KOPT-K1 (cell line): Measurements from ENCODE around the gene CEMIP2.

Source experiments
- H3K27ac ChIP-seq: fragments of 200-600 bp; sonication (generic); 2 replicates; pipeline ENCODE4 v1.5.1; 2016; ENCODE audit warnings: antibody characterized with exemption, mild to moderate bottlenecking, low read depth, low read length; ENCODE audit not compliant: poor library complexity, severe bottlenecking
- H3K36me3 ChIP-seq: fragments of 200-600 bp; sonication (generic); 2 replicates; pipeline ENCODE4 v1.5.1; 2017; ENCODE audit warnings: antibody characterized with exemption, mild to moderate bottlenecking, low read length, moderate library complexity; ENCODE audit not compliant: insufficient read depth
- H3K9me3 ChIP-seq: fragments of 200-600 bp; sonication (generic); 2 replicates; pipeline ENCODE4 v1.5.1; 2017; ENCODE audit warnings: antibody characterized with exemption, low read length, mild to moderate bottlenecking; ENCODE audit not compliant: insufficient read depth, poor library complexity, severe bottlenecking

The CEMIP2 gene

DNA sequence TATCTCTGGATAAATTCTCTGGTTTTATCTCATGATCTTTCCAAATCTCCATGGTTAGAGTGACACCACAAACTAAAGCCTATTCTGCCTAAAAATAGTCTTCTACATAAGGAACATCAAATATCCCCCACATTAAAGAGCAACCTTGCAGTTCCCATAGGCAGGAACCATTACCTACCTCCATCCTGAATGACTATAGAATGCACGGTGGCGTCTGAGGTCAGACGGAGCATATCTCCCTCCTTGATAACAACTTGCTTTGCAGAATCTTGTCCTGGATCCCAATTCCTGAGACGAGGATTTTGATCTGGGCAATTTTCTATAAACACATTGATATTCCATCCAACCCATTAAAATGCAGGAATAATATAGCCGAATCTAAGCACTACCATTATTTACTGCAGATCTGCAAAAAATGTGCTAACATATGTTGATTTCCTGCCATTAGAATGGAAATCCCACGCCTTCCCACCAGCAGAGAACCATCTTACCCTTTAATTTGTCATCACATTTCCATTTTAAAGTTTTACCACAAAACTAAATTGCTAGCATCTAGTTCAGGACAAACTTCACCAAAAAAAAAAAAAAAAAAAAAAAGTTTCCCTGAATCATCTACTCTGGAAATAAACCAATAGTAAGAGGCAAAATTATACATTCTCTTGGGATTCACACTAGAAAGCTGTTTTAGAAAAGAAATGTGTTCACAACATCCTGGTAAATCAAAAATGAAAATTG, 22.1 kb downstream of the CEMIP2 start:
- no peaks in the 10 kb centered on the region for H3K36me3 ChIP-seq
- H3K9me3 ChIP-seq: no peaks in the 10 kb centered on the region
- H3K27ac ChIP-seq: no peak overlapping the region

DNA sequence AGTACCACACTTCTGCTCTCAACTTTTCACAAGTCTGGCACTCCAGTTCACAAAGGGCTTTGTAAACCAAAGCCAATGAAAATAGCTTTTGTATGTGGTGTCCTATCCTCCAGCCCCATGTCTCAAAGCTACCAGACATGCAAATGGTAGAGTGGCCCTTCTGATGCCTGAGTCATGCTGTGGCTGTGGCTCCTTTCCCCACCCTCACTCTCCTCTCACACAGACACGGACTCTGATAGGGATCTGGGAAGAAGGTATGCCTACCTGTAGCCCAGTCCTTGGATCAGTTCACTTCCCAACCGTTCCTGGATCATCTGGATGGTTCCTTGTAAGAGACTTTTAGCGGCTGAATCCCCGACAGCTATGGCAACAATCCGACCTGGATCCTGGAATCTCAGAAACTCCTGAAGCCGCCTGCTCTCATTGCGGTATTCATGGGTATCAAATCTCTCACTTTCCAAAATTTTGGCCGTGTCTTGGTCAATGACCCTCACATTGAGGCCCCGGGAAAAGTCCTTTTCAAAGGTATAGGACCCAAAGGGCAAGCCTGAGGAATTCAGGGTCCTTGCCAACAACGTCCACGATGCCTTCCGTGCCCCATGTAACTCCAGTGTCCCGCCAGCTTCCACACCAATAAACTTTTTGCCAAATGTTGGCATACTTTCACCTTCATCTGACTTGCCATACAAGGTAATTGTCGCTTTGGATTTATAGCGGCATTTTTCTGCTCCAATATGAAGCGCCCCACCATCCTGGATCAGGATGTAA, 23.4 kb downstream of the CEMIP2 start:
- Histone ChIP-seq H3K36me3 (no peaks in the 10 kb centered on the region), H3K9me3 (no peaks in the 10 kb centered on the region), H3K27ac (no peak overlapping the region)

DNA sequence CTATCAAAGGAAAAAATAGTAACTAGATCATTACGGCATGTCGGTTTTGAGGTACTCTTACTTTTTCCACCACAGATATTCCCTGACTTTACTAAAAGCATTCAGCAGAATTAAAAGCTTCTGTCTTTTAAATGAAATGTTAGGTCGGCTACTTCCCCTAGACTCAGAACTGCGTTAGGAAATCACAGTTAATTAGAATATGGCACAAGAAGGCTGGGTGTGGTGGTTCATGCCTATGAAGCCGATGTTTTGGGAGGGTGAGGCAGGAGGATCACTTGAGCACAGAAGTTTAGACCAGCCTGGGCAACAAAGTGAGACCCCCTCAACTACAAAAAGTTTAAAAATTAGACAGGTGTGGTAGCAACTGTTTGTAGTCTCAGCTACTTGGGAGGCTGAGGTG, 24.4 kb downstream of the CEMIP2 start:
- Histone ChIP-seq H3K36me3 (no peaks in the 10 kb centered on the region), H3K9me3 (no peaks in the 10 kb centered on the region)

GRCh38 chr9:71743217-71743705, 25.1 kb downstream of the CEMIP2 start:
- H3K27ac ChIP-seq: no peak overlapping the region
- H3K9me3 ChIP-seq: no peaks in the 10 kb centered on the region
- H3K36me3 ChIP-seq: no peaks in the 10 kb centered on the region

More for the DNA sequence above, 24.4 kb downstream of the CEMIP2 start:
- no peak overlapping the region for H3K27ac ChIP-seq

- no peaks in the 10 kb centered on the region for H3K36me3 ChIP-seq
- H3K27ac ChIP-seq: no peak overlapping the region
- H3K9me3 ChIP-seq: no peaks in the 10 kb centered on the region
Measured at GRCh38 chr9:71742703-71743102, 25.6 kb downstream of the CEMIP2 start.

GRCh38 chr9:71741926-71742648, 26.2 kb downstream of the CEMIP2 start:
- Histone ChIP-seq H3K36me3 (no peaks in the 10 kb centered on the region), H3K27ac (no peak overlapping the region), H3K9me3 (no peaks in the 10 kb centered on the region)

DNA sequence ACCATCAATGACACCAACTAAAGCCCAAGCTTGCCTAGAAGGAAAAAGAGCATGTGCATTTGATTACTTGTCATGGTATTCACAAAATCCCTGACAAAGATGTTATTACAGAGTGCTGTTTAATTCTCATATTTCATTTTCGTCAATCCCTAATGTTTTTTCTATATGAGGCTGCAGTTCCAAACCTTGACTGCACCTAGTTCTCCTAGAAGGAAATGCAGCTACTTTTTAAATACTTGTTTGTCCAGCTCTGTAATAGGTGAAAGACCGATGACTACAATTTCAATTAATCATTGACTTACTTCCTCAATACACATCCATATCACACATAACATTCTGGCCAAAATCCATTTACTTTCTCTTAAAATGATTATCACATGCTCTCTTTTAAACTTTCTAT, 28.1 kb downstream of the CEMIP2 start:
- no peaks in the 10 kb centered on the region for H3K9me3 ChIP-seq
- H3K27ac ChIP-seq: no peak overlapping the region
- no peaks in the 10 kb centered on the region for H3K36me3 ChIP-seq

GRCh38 chr9:71737455-71737854, 30.9 kb downstream of the CEMIP2 start:
- H3K27ac ChIP-seq: no peak overlapping the region
- H3K9me3 ChIP-seq: no peaks in the 10 kb centered on the region
- H3K36me3 ChIP-seq: no peaks in the 10 kb centered on the region

DNA sequence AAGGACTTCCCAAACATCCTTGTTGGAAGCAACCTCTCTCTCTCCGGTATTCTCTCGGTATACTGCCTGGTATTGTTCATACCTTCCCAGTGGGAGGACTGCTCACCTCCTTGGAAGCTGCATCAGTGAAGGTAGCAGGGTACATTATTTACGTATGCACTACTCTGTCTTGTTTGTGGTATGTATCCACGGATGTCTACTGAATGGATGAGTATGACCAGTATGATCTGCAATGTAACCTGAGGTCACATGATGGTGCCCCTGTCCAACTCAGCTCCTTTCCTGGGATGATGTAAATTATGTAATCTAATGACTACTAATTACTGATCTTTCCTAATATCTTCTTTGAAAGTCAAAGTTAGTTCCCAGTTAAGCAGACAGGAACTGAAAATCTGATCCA, 32.1 kb downstream of the CEMIP2 start:
- no peak overlapping the region for H3K27ac ChIP-seq
- H3K36me3 ChIP-seq: no peaks in the 10 kb centered on the region
- H3K9me3 ChIP-seq: no peaks in the 10 kb centered on the region

- H3K27ac ChIP-seq: no peak overlapping the region
- H3K36me3 ChIP-seq: no peaks in the 10 kb centered on the region; the same call in 1 of the 2 replicates
- no peaks in the 10 kb centered on the region for H3K9me3 ChIP-seq
Measured at GRCh38 chr9:71734950-71735349, 33.4 kb downstream of the CEMIP2 start.

GRCh38 chr9:71733176-71733575, 35.1 kb downstream of the CEMIP2 start:
- Histone ChIP-seq H3K36me3 (no peaks in the 10 kb centered on the region; the same call in 1 of the 2 replicates), H3K27ac (no peak overlapping the region), H3K9me3 (no peaks in the 10 kb centered on the region)

- Histone ChIP-seq H3K27ac (no peak overlapping the region), H3K9me3 (no peaks in the 10 kb centered on the region), H3K36me3 (no peaks in the 10 kb centered on the region; the same call in 1 of the 2 replicates)
Measured at GRCh38 chr9:71729816-71730526, 38.3 kb downstream of the CEMIP2 start.

GRCh38 chr9:71726723-71727122, 41.6 kb downstream of the CEMIP2 start:
- no peak overlapping the region for H3K27ac ChIP-seq
- H3K9me3 ChIP-seq: no peaks in the 10 kb centered on the region
- no peaks in the 10 kb centered on the region; the same call in 1 of the 2 replicates for H3K36me3 ChIP-seq

GRCh38 chr9:71725590-71726338, 42.5 kb downstream of the CEMIP2 start:
- Histone ChIP-seq H3K9me3 (no peaks in the 10 kb centered on the region), H3K27ac (no peak overlapping the region), H3K36me3 (no peaks in the 10 kb centered on the region; the same call in 1 of the 2 replicates)
